Germinal center (tissue), 1 donor: Measurements from ENCODE around the gene HIRIP3.

ENCODE experiments used
- DNase-seq: peaks from one replicate; pipeline ENCODE4 v3.0.0; 2012; ENCODE audit warnings: mixed read lengths, low spot score

The HIRIP3 gene

GRCh38 chr16:29996766-29997250, 1.4 kb upstream of the HIRIP3 start:
- no peak for DNase-seq

- DNase-seq, result peak; percentile 98
Measured at GRCh38 chr16:29995911-29996765, 721 bp upstream of the HIRIP3 start, which contains the start of gene INO80E. INO80E (plus strand) TSS chr16:29996241; CDS start chr16:29996311, 70 bp downstream.

GRCh38 chr16:29994600-29995323, 655 bp downstream of the HIRIP3 start:
- peak; percentile 46 for DNase-seq

GRCh38 chr16:29993903-29994599, 1.4 kb downstream of the HIRIP3 start:
- no peak for DNase-seq

- no peak for DNase-seq
Measured at GRCh38 chr16:29993191-29993902, 2.1 kb downstream of the HIRIP3 start.

GRCh38 chr16:29992344-29992967, 3.0 kb downstream of the HIRIP3 start:
- no peak for DNase-seq

- DNase-seq, result no peak
Measured at GRCh38 chr16:29991571-29991904, 3.9 kb downstream of the HIRIP3 start.

- DNase-seq, result no peak
Measured at GRCh38 chr16:29990883-29991570, 4.4 kb downstream of the HIRIP3 start.

- no peak for DNase-seq
Measured at GRCh38 chr16:29990034-29990433, 5.4 kb downstream of the HIRIP3 start.

- no peak for DNase-seq
Measured at GRCh38 chr16:29989111-29989858, 6.1 kb downstream of the HIRIP3 start.

- no peak for DNase-seq
Measured at GRCh38 chr16:29988346-29989075, 6.9 kb downstream of the HIRIP3 start.

- DNase-seq, result no peak
Measured at GRCh38 chr16:29987371-29988085, 7.9 kb downstream of the HIRIP3 start.

- DNase-seq, result no peak
Measured at GRCh38 chr16:29986931-29987330, 8.5 kb downstream of the HIRIP3 start.

- DNase-seq, result no peak
Measured at GRCh38 chr16:29986231-29986630, 9.2 kb downstream of the HIRIP3 start.

- DNase-seq, result no peak
Measured at GRCh38 chr16:29985271-29985811, 10.1 kb downstream of the HIRIP3 start.

- no peak for DNase-seq
Measured at GRCh38 chr16:29984764-29985147, 10.7 kb downstream of the HIRIP3 start.

GRCh38 chr16:29984137-29984763, 11.2 kb downstream of the HIRIP3 start:
- DNase-seq, result no peak
